Large intestine (tissue), 3 donors: ENCODE measurements around the gene DNAJC3. TPM values are rescaled to one million over a fixed set of nuclear protein-coding genes. Genes with fewer than 3 reads are reported as not detected.
"Not testable (repeated sequence)": the region's sequence is repeated elsewhere in the genome, so short reads cannot be mapped to it uniquely, and the experiment has no call there.

Source experiments
- DNase-seq, 2 donors: peaks; one replicate each; pipeline versions ENCODE4 v3.0.0 to v3.0.0-alpha.2; 2013
- H3K27ac ChIP-seq: one replicate; pipeline ENCODE4 v1.5.1; 2013; ENCODE audit warnings: low read length
- H3K27me3 ChIP-seq: 2 replicates; pipeline ENCODE4 v1.6.1; 2013; ENCODE audit warnings: low read length; ENCODE audit not compliant: control insufficient read depth, insufficient read depth
- H3K36me3 ChIP-seq: 2 replicates; pipeline ENCODE4 v1.6.1; 2013; ENCODE audit warnings: low read length; ENCODE audit not compliant: control insufficient read depth, insufficient read depth
- H3K4me1 ChIP-seq: one replicate; pipeline ENCODE4 v1.6.1; 2013; ENCODE audit warnings: low read length; ENCODE audit not compliant: control insufficient read depth, insufficient read depth
- H3K4me3 ChIP-seq: one replicate; pipeline ENCODE4 v1.5.1; 2013; ENCODE audit warnings: low read length
- H3K9me3 ChIP-seq: one replicate; pipeline ENCODE4 v1.6.1; 2013; ENCODE audit warnings: mild to moderate bottlenecking, low read depth, low read length, moderate library complexity; ENCODE audit not compliant: control insufficient read depth
- whole genome bisulfite sequencing: methylation state at CpG from one replicate; pipeline ENCODE4 v1.1.5; 2013; ENCODE audit warnings: low lambda C conversion rate; ENCODE audit not compliant: insufficient coverage; 5-methylcytosine and 5-hydroxymethylcytosine counted together
- polyA plus RNA-seq: library from polyadenylated mRNA; unstranded; fragments of 120-200 nt; gene quantifications from one replicate; pipeline ENCODE4 v1.2.1, GENCODE V29; 2013

Gene DNAJC3
- polyA plus RNA-seq, 1 donor, result 38.8 TPM

GRCh38 chr13:95740071-95740978, 63.4 kb downstream of the DNAJC3 start:
- not testable (repeated sequence) for DNase-seq, H3K4me1 ChIP-seq, H3K36me3 ChIP-seq, H3K27me3 ChIP-seq, H3K4me3 ChIP-seq, H3K9me3 ChIP-seq, H3K27ac ChIP-seq
- no CpG with 5 or more reads among the region's 37 CpGs for WGBS

- H3K36me3 ChIP-seq, result no peaks in the 10 kb centered on the region
- peaks cover 5% of the 10 kb centered on the region for H3K4me1 ChIP-seq
- peaks cover 5% of the 10 kb centered on the region for H3K9me3 ChIP-seq
- H3K27me3 ChIP-seq, result no peaks in the 10 kb centered on the region
- no peak for DNase-seq
- H3K27ac ChIP-seq, result no peak overlapping the region
- no peak overlapping the region for H3K4me3 ChIP-seq
Observed at GRCh38 chr13:95740979-95741320, 64.0 kb downstream of the DNAJC3 start.

- no peaks in the 10 kb centered on the region for H3K36me3 ChIP-seq
- peaks cover 5% of the 10 kb centered on the region for H3K9me3 ChIP-seq
- H3K27ac ChIP-seq, result no peak overlapping the region
- DNase-seq, result no peak
- H3K27me3 ChIP-seq, result no peaks in the 10 kb centered on the region
- peaks cover 8% of the 10 kb centered on the region for H3K4me1 ChIP-seq
- WGBS, result no CpG with 5 or more reads among the region's 4 CpGs
- no peak overlapping the region for H3K4me3 ChIP-seq
Observed at GRCh38 chr13:95741584-95742563, 64.9 kb downstream of the DNAJC3 start.

GRCh38 chr13:95743192-95743591, 66.3 kb downstream of the DNAJC3 start:
- Histone ChIP-seq H3K4me3 (no peak overlapping the region), H3K36me3 (no peaks in the 10 kb centered on the region), H3K4me1 (peaks cover 14% of the 10 kb centered on the region), H3K9me3 (peaks cover 5% of the 10 kb centered on the region), H3K27ac (no peak overlapping the region), H3K27me3 (no peaks in the 10 kb centered on the region)
- DNase-seq, result no peak
- no CpG with 5 or more reads among the region's 3 CpGs for WGBS

GRCh38 chr13:95745289-95745688, 68.3 kb downstream of the DNAJC3 start:
- H3K27ac ChIP-seq, result no peak overlapping the region
- no peaks in the 10 kb centered on the region for H3K36me3 ChIP-seq
- H3K9me3 ChIP-seq, result peaks cover 5% of the 10 kb centered on the region
- DNase-seq, result no peak
- H3K4me1 ChIP-seq, result peaks cover 14% of the 10 kb centered on the region
- H3K4me3 ChIP-seq, result no peak overlapping the region
- no peaks in the 10 kb centered on the region for H3K27me3 ChIP-seq
- no CpG with 5 or more reads among the region's 4 CpGs for WGBS

GRCh38 chr13:95745752-95746151, 68.8 kb downstream of the DNAJC3 start:
- WGBS, result no CpG with 5 or more reads among the region's 2 CpGs
- peak; percentile 23 to 32 for DNase-seq

GRCh38 chr13:95749545-95749944, 72.6 kb downstream of the DNAJC3 start:
- no peak overlapping the region for H3K4me3 ChIP-seq
- no peak for DNase-seq
- H3K27me3 ChIP-seq, result no peaks in the 10 kb centered on the region
- no peaks in the 10 kb centered on the region for H3K9me3 ChIP-seq
- no peak overlapping the region for H3K27ac ChIP-seq
- no CpG with 5 or more reads among the region's 4 CpGs for WGBS
- H3K36me3 ChIP-seq, result no peaks in the 10 kb centered on the region
- H3K4me1 ChIP-seq, result peaks cover 14% of the 10 kb centered on the region

More at GRCh38 chr13:95745752-95746151, 68.8 kb downstream of the DNAJC3 start:
- H3K4me3 ChIP-seq, result no peak overlapping the region
- peaks cover 4% of the 10 kb centered on the region for H3K9me3 ChIP-seq
- peaks cover 14% of the 10 kb centered on the region for H3K4me1 ChIP-seq
- no peaks in the 10 kb centered on the region for H3K27me3 ChIP-seq
- H3K36me3 ChIP-seq, result no peaks in the 10 kb centered on the region
- no peak overlapping the region for H3K27ac ChIP-seq

- no peak overlapping the region for H3K4me3 ChIP-seq
- 80% methylated on average over 1 of the region's 2 CpGs for WGBS
- H3K27ac ChIP-seq, result no peak overlapping the region
- H3K4me1 ChIP-seq, result no peaks in the 10 kb centered on the region
- no peaks in the 10 kb centered on the region for H3K27me3 ChIP-seq
- no peaks in the 10 kb centered on the region for H3K9me3 ChIP-seq
- no peak for DNase-seq
- no peaks in the 10 kb centered on the region for H3K36me3 ChIP-seq
Observed at GRCh38 chr13:95752677-95753076, 75.7 kb downstream of the DNAJC3 start.

GRCh38 chr13:95754069-95754468, 77.1 kb downstream of the DNAJC3 start:
- no peak for DNase-seq
- WGBS, result no CpG with 5 or more reads among the region's 4 CpGs
- no peaks in the 10 kb centered on the region for H3K9me3 ChIP-seq
- H3K4me3 ChIP-seq, result no peak overlapping the region
- H3K4me1 ChIP-seq, result no peaks in the 10 kb centered on the region
- no peaks in the 10 kb centered on the region for H3K27me3 ChIP-seq
- no peaks in the 10 kb centered on the region for H3K36me3 ChIP-seq
- no peak overlapping the region for H3K27ac ChIP-seq

GRCh38 chr13:95756072-95756471, 79.1 kb downstream of the DNAJC3 start:
- Histone ChIP-seq H3K9me3 (no peaks in the 10 kb centered on the region), H3K36me3 (peaks cover under 1% of the 10 kb centered on the region), H3K27ac (no peak overlapping the region), H3K4me1 (no peaks in the 10 kb centered on the region), H3K27me3 (no peaks in the 10 kb centered on the region), H3K4me3 (no peak overlapping the region)
- DNase-seq, result no peak
- 100% methylated on average over 1 of the region's 5 CpGs for WGBS
